GM12878 (cell line): Measurements from ENCODE around the gene PDE9A. TPM values are rescaled to one million over a fixed set of nuclear protein-coding genes. Genes with fewer than 3 reads are reported as not detected.

Source experiments
- CHD4 ChIP-seq: fragments of 200-600 bp; sonication (generic); IDR thresholded peaks from 2 replicates; pipeline ENCODE4 v1.6.1; 2016; ENCODE audit warnings: mild to moderate bottlenecking
- ELK1 ChIP-seq: IDR thresholded peaks from 2 replicates; pipeline ENCODE4 v1.6.1; 2012; ENCODE audit warnings: low read depth, low read length, improper control_type of control experiment
- EZH2 ChIP-seq: IDR thresholded peaks from 2 replicates; pipeline ENCODE4 v1.6.1; 2012; ENCODE audit warnings: low read depth, mild to moderate bottlenecking, control low read depth, inconsistent platforms, low read length, borderline replicate concordance; ENCODE audit not compliant: control insufficient read depth
- HDGF ChIP-seq: fragments of 450-650 bp; IDR thresholded peaks from 2 replicates; pipeline ENCODE4 v1.6.1; 2016; ENCODE audit warnings: antibody characterized with exemption
- KAT2A ChIP-seq: conservative IDR thresholded peaks from 2 replicates; pipeline ENCODE4 v1.6.1; 2011; ENCODE audit warnings: low read depth, low read length; ENCODE audit not compliant: control insufficient read depth
- MEF2A ChIP-seq: IDR thresholded peaks from 2 replicates; pipeline ENCODE4 v1.6.1; 2011; ENCODE audit warnings: low read depth, mild to moderate bottlenecking, low read length, moderate library complexity; ENCODE audit not compliant: insufficient read depth
- PAX5 ChIP-seq: IDR thresholded peaks from 2 replicates; pipeline ENCODE4 v1.6.1; 2011; ENCODE audit warnings: low read depth, low read length, borderline replicate concordance
- POLR2A ChIP-seq: IDR thresholded peaks from 2 replicates; pipeline ENCODE4 v1.6.1; 2011; ENCODE audit warnings: low read depth, mild to moderate bottlenecking, low read length
- SUZ12 ChIP-seq: fragments of 200-600 bp; sonication (generic); IDR thresholded peaks from one replicate; pipeline ENCODE4 v1.6.1; 2018; ENCODE audit warnings: antibody characterized with exemption, mild to moderate bottlenecking; ENCODE audit not compliant: unreplicated experiment
- TCF7 ChIP-seq: IDR thresholded peaks from 2 replicates; pipeline ENCODE4 v1.6.1; 2014; ENCODE audit warnings: antibody characterized with exemption, borderline replicate concordance
- USF2 ChIP-seq: IDR thresholded peaks from 2 replicates; pipeline ENCODE4 v1.6.1; 2011; ENCODE audit warnings: low read depth, low read length, improper control_type of control experiment, borderline replicate concordance
- WRNIP1 ChIP-seq: IDR thresholded peaks from 2 replicates; pipeline ENCODE4 v1.6.1; 2011; ENCODE audit warnings: low read depth, low read length, improper control_type of control experiment, borderline replicate concordance
- ZBTB11 ChIP-seq: fragments of 450-650 bp; formaldehyde crosslinking; IDR thresholded peaks from 2 replicates; pipeline ENCODE4 v1.5.0; 2022; ENCODE audit warnings: mild to moderate bottlenecking, missing genetic modification characterization
- ZNF207 ChIP-seq: fragments of 450-650 bp; IDR thresholded peaks from 2 replicates; pipeline ENCODE4 v1.6.1; 2014; ENCODE audit warnings: antibody characterized with exemption, mild to moderate bottlenecking, borderline replicate concordance
- polyA plus RNA-seq, 11 experiments: library from polyadenylated mRNA; depleted of rRNA in 4 of 11; unstranded in 6 of 11; stranded (reverse) in 5 of 11; fragments of >200 nt; fragmentation: Nextera tagmentation in 4 of 11; fragmentation: Illumina TruSeq in 1 of 11; extraction: Ambion mirVana in 4 of 11; extraction: Trizol in 1 of 11; gene quantifications; 1 replicate in 1 of 11; 2 replicates in 10 of 11; pipeline versions ENCODE4 v1.2.1 to v1.2.3, GENCODE V29; 2011 to 2016; ENCODE audit warnings: inconsistent platforms in 2 of 11, missing spikeins in 2 of 11, low read depth in 1 of 11
- total RNA-seq, 4 experiments: library from RNA; depleted of rRNA in 3 of 4; stranded (reverse); fragments of >200 nt in 3 of 4; fragmentation: Illumina TruSeq in 1 of 4; extraction: Trizol in 1 of 4; gene quantifications; 2 replicates each; pipeline versions ENCODE4 v1.2.1 to v1.2.3, GENCODE V29; 2013 to 2021
- TF ChIP-seq, protein P1 (sequence below): fragments of 150-350 bp; IDR thresholded peaks from 2 replicates; pipeline ENCODE4 v1.6.1; 2016; ENCODE audit warnings: low read depth, low read length
- TF ChIP-seq, protein P2 (sequence below): fragments of 450-650 bp; IDR thresholded peaks from 2 replicates; pipeline ENCODE4 v1.6.1; 2017; ENCODE audit warnings: antibody characterized with exemption, mild to moderate bottlenecking, moderate library complexity

The PDE9A gene
- total and polyA plus RNA-seq, 10 of the 15 experiments (the other 5 are each of a cell fraction or from before 2014, with no cell fraction given), result 0.08 to 0.45 (median 0.20) TPM; not detected in 1

- TF ChIP-seq, protein P1, sequence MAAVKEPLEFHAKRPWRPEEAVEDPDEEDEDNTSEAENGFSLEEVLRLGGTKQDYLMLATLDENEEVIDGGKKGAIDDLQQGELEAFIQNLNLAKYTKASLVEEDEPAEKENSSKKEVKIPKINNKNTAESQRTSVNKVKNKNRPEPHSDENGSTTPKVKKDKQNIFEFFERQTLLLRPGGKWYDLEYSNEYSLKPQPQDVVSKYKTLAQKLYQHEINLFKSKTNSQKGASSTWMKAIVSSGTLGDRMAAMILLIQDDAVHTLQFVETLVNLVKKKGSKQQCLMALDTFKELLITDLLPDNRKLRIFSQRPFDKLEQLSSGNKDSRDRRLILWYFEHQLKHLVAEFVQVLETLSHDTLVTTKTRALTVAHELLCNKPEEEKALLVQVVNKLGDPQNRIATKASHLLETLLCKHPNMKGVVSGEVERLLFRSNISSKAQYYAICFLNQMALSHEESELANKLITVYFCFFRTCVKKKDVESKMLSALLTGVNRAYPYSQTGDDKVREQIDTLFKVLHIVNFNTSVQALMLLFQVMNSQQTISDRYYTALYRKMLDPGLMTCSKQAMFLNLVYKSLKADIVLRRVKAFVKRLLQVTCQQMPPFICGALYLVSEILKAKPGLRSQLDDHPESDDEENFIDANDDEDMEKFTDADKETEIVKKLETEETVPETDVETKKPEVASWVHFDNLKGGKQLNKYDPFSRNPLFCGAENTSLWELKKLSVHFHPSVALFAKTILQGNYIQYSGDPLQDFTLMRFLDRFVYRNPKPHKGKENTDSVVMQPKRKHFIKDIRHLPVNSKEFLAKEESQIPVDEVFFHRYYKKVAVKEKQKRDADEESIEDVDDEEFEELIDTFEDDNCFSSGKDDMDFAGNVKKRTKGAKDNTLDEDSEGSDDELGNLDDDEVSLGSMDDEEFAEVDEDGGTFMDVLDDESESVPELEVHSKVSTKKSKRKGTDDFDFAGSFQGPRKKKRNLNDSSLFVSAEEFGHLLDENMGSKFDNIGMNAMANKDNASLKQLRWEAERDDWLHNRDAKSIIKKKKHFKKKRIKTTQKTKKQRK, result no peak
- TF ChIP-seq PAX5 (no peak), TCF7 (no peak), USF2 (no peak), ZBTB11 (CRISPR knock-in tag) (no peak), ELK1 (no peak), SUZ12 (no peak), HDGF (no peak), EZH2 (no peak), MEF2A (no peak), KAT2A (no peak), CHD4 (no peak), ZNF207 (no peak), WRNIP1 (no peak), POLR2A (no peak)
- TF ChIP-seq, protein P2, sequence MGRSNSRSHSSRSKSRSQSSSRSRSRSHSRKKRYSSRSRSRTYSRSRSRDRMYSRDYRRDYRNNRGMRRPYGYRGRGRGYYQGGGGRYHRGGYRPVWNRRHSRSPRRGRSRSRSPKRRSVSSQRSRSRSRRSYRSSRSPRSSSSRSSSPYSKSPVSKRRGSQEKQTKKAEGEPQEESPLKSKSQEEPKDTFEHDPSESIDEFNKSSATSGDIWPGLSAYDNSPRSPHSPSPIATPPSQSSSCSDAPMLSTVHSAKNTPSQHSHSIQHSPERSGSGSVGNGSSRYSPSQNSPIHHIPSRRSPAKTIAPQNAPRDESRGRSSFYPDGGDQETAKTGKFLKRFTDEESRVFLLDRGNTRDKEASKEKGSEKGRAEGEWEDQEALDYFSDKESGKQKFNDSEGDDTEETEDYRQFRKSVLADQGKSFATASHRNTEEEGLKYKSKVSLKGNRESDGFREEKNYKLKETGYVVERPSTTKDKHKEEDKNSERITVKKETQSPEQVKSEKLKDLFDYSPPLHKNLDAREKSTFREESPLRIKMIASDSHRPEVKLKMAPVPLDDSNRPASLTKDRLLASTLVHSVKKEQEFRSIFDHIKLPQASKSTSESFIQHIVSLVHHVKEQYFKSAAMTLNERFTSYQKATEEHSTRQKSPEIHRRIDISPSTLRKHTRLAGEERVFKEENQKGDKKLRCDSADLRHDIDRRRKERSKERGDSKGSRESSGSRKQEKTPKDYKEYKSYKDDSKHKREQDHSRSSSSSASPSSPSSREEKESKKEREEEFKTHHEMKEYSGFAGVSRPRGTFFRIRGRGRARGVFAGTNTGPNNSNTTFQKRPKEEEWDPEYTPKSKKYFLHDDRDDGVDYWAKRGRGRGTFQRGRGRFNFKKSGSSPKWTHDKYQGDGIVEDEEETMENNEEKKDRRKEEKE, result no peak
Observed at GRCh38 chr21:42799516-42799915, 146.1 kb downstream of the PDE9A start (continued).
